Peyer's patch (tissue), 4 donors: ENCODE measurements around the gene POLD1. TPM values are rescaled to one million over a fixed set of nuclear protein-coding genes. Genes with fewer than 3 reads are reported as not detected.
"Not testable (repeated sequence)": the region's sequence is repeated elsewhere in the genome, so short reads cannot be mapped to it uniquely, and the experiment has no call there.

Source experiments
- DNase-seq, 3 donors: peaks; one replicate each; pipeline ENCODE4 v3.0.0-alpha.2; 2017 to 2019
- H3K27ac ChIP-seq, 4 donors: fragments of 200-600 bp; sonication (generic); one replicate each; pipeline ENCODE4 v1.5.1; 2016 to 2019
- H3K27me3 ChIP-seq, 2 donors: fragments of 200-600 bp; sonication (generic); one replicate each; pipeline ENCODE4 v1.5.1; 2019
- H3K36me3 ChIP-seq, 3 donors: fragments of 200-600 bp; sonication (generic); one replicate each; pipeline ENCODE4 v1.5.1; 2016 to 2019
- H3K4me1 ChIP-seq, 4 donors: fragments of 200-600 bp; sonication (generic); one replicate each; pipeline ENCODE4 v1.5.1; 2016 to 2019
- H3K4me3 ChIP-seq, 4 donors: fragments of 200-600 bp; sonication (generic); 1 replicate in 3 of 4; 2 replicates in 1 of 4; pipeline ENCODE4 v1.5.1; 2016 to 2019; ENCODE audit warnings: mild to moderate bottlenecking in 1 of 4
- H3K9me3 ChIP-seq, 4 donors: fragments of 200-600 bp; sonication (generic); one replicate each; pipeline ENCODE4 v1.5.1; 2016 to 2019; ENCODE audit warnings: mild to moderate bottlenecking in 1 of 4
- POLR2A ChIP-seq, 2 donors: fragments of 450-650 bp; IDR thresholded peaks; one replicate each; pipeline ENCODE4 v1.5.1; 2017; ENCODE audit warnings: antibody characterized with exemption in 2 of 2, mild to moderate bottlenecking in 2 of 2, moderate library complexity in 2 of 2
- total RNA-seq, 4 donors: library from RNA; depleted of rRNA; stranded (reverse); fragments of >200 nt; gene quantifications; one replicate each; pipeline ENCODE4 v1.1.0, GENCODE V29; 2016
- TF ChIP-seq, protein P1 (sequence below), 6 experiments: fragments of 450-650 bp in 4 of 6; fragments of 200-600 bp in 2 of 6; sonication (generic) in 1 of 6; IDR thresholded peaks; one replicate each; pipeline ENCODE4 v1.5.1; 2017 to 2019; ENCODE audit warnings: antibody characterized with exemption in 6 of 6, mild to moderate bottlenecking in 3 of 6, moderate library complexity in 1 of 6

The POLD1 gene
- total RNA-seq, 4 donors from 2014 or later: 14.9 to 90.0 (median 27.3) TPM

DNA sequence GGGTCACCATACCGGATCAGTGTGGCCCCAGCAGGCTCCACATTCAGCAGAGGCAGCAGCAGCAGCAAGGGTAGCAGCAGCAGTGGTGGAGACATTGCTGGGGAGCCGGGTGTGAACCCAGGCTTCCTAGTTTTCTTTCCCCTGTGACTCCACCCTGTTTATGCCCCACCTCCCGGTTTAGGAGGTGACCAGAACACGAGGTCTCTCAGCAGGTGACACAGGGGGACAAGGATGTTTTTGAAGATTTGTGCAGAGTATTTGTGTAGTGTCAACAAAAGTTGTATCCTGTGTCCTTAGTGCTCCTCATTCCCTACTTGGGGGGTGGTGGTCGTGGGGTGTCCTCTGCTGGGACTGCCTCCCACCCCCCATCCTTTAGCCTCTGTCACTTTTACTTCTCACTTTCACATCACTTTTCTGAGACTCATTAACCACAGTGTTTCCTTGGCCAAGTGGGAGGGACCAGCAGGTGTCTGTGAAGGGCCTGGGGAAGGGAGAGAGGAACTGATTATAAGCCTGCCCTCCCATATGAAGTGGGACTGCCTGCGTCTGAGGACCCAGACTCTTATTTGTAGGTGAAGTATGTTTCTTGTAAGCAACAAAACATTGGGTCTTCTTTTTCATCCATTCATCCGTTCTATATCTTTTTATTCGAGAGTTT, 39.4 kb upstream of the POLD1 start:
- Histone ChIP-seq H3K9me3 (no peaks in the 10 kb centered on the region), H3K36me3 (no peaks in the 10 kb centered on the region), H3K4me1 (peaks cover 0 to 13% (median 0%) of the 10 kb centered on the region in 4 donors), H3K27me3 (no peaks in the 10 kb centered on the region), H3K4me3 (peak overlapping the region in 2 of 4 donors; percentile 37 to 48), H3K27ac (peak overlapping the region in 2 of 4 donors; percentile 68 to 83)
- peak in 2 of 3 donors; percentile 86 to 88 for DNase-seq
- TF ChIP-seq, protein P1, sequence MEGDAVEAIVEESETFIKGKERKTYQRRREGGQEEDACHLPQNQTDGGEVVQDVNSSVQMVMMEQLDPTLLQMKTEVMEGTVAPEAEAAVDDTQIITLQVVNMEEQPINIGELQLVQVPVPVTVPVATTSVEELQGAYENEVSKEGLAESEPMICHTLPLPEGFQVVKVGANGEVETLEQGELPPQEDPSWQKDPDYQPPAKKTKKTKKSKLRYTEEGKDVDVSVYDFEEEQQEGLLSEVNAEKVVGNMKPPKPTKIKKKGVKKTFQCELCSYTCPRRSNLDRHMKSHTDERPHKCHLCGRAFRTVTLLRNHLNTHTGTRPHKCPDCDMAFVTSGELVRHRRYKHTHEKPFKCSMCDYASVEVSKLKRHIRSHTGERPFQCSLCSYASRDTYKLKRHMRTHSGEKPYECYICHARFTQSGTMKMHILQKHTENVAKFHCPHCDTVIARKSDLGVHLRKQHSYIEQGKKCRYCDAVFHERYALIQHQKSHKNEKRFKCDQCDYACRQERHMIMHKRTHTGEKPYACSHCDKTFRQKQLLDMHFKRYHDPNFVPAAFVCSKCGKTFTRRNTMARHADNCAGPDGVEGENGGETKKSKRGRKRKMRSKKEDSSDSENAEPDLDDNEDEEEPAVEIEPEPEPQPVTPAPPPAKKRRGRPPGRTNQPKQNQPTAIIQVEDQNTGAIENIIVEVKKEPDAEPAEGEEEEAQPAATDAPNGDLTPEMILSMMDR (IDR thresholded peaks at IDR 0.05): no peak
- no peak for TF ChIP-seq POLR2A (IDR thresholded peaks at IDR 0.05)

DNA sequence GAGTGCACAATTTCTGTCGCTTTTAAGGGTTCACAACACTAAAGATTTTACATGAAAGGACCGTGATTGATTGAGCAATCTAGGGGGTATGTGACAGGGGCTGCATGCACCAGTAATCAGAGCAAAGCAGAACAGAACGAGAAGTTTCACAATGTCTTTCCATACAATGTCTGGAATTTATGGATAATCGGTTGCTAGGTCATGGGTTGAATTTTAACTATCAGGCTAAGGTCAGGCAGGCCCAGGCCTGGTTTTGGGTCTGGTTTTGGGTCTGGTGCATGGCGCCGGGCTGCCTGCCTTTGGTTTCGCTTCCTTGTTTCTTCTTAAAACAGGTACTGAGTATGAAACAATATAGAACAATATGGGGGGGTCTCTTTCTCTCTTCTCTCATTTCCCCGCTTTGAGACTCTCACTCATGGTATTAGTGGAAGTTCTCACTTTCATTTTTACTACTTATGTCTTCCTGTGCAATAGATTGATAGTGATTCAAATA, 37.0 kb upstream of the POLD1 start:
- Histone ChIP-seq H3K4me1 (peaks cover 0 to 13% (median 0%) of the 10 kb centered on the region in 4 donors), H3K27ac (peak overlapping the region in 2 of 4 donors; percentile 67 to 83)
- not testable (repeated sequence) for H3K4me3 ChIP-seq, H3K27me3 ChIP-seq, H3K36me3 ChIP-seq, H3K9me3 ChIP-seq
- DNase-seq: peak in 2 of 3 donors; percentile 79 to 84

DNA sequence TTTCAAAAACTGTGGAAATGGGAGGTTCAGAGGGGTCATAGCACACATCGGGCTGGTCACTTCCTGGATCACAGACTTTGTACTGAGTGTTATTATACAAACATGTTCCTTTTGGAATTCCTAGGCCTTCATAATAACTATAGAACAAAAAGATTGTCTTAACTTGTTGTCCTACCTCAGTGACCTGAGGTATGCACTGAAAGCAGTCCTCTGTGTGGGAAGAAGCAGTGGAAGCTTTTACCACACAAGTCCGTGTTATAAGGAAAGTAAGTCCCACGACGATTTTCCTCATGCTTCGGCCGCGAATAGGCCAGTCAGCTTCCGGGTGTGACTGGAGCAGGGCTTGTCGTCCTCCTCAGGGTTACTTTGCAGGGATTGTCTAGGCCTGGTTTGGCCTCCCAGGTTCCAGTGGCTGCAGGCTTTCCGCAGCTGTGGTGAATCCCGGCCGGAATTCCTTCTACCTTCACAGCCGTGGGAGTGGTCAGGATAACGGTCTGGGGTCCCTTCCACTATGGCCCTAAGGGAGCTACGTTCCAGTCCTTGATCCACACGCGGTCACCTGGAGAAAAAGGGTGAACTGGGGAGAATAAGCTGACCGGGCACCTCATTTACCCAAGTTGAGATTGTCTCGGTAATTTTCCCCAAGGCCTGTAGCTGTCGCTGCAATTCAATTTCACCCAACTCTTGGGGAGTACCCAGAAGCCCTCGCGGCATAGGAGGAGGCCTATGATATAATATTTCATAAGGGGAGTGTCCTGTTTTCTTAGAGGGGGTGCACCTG, 34.7 kb upstream of the POLD1 start:
- Histone ChIP-seq H3K36me3 (no peaks in the 10 kb centered on the region), H3K27me3 (no peaks in the 10 kb centered on the region), H3K9me3 (no peaks in the 10 kb centered on the region), H3K4me3 (no peak overlapping the region), H3K27ac (peak overlapping the region in 1 of 4 donors; percentile 25), H3K4me1 (peaks cover 0 to 13% (median 0%) of the 10 kb centered on the region in 4 donors)
- no peak for DNase-seq
- TF ChIP-seq, protein P1 (IDR thresholded peaks at IDR 0.05): no peak
- TF ChIP-seq POLR2A (IDR thresholded peaks at IDR 0.05): no peak

DNA sequence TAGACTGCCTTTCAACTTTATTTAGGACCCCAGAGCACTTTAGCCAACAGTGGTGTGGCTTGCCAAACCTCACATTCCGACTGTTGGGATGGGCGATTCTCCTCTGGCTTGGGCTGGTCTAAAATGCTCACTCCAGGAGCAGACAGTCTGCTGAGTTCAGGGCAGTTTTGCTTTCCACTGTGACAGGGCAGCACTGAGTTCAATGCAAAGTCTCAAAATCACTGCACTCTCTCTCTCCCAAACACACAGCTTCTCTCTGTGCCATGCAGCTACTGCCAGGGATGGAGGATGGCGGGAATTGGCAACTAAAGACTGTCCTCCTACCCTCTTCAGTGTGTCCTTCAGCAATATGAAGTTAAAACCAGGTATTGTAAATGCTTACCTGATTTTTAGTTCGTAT, 31.9 kb upstream of the POLD1 start:
- Histone ChIP-seq H3K4me3 (no peak overlapping the region), H3K36me3 (no peaks in the 10 kb centered on the region), H3K9me3 (no peaks in the 10 kb centered on the region), H3K27ac (no peak overlapping the region), H3K4me1 (peaks cover 0 to 7% (median 0%) of the 10 kb centered on the region in 4 donors), H3K27me3 (no peaks in the 10 kb centered on the region)
- no peak for DNase-seq
- TF ChIP-seq, protein P1 (IDR thresholded peaks at IDR 0.05): no peak
- no peak for TF ChIP-seq POLR2A (IDR thresholded peaks at IDR 0.05)

DNA sequence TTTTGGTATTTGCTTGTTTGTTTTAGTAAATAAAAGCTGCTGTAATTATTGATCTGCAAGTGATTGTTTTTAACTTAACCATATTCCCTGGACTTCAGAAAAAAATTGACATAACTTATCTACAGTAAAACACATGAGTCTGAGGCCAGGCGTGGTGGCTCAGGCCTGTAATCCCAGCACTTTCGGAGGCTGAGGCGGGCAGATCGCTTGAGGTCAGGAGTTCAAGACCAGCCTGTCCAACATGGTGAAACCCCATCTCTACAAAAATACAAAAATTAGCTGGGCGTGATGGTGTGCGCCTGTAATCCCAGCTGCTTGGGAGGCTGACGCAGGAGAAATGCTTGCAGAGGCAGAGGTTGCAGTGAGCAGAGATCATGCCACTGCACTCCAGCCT, 30.7 kb upstream of the POLD1 start:
- not testable (repeated sequence) for H3K27me3 ChIP-seq, H3K4me1 ChIP-seq, H3K4me3 ChIP-seq, H3K27ac ChIP-seq, H3K9me3 ChIP-seq, DNase-seq, H3K36me3 ChIP-seq

DNA sequence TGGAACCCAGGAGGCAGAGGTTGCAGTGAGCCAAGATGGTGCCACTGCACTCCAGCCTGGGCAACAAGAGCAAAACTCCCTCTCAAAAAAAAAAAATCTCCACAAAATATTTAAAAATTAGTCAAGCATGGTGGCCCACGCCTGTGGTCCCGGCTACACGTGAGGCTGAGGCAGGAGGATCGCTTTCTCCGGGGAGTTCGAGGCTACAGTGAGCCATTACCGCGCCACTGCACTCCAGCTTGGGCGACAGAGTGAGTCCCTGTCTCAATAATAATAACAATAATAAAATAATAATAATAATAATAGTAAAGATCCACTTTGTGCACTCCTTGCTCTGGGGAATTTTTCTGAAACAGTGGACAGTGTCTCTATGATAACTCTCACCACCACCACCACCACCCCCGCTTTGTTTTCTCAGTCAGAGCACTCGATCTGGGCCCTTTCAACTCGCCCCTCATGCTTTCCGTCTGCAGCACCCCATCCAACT, 27.4 kb upstream of the POLD1 start:
- peak overlapping the region in 1 of 4 donors; percentile 47 for H3K4me3 ChIP-seq
- TF ChIP-seq, protein P1 (IDR thresholded peaks at IDR 0.05): no peak
- no peak for TF ChIP-seq POLR2A (IDR thresholded peaks at IDR 0.05)
- no peak for DNase-seq
- H3K9me3 ChIP-seq: no peaks in the 10 kb centered on the region
- H3K27ac ChIP-seq: peak overlapping the region in 2 of 4 donors; percentile 88 to 95
- no peaks in the 10 kb centered on the region for H3K36me3 ChIP-seq
- no peaks in the 10 kb centered on the region for H3K27me3 ChIP-seq
- peaks cover 0 to 7% (median 0%) of the 10 kb centered on the region in 4 donors for H3K4me1 ChIP-seq
